IMR-90 (cell line): ENCODE results near the gene CMBL. TPM values are rescaled to one million over a fixed set of nuclear protein-coding genes. Genes with fewer than 3 reads are reported as not detected.

Source experiments
- ATAC-seq: fragments of 200-7000 bp; cut with Tn5 transposase; 2 replicates; pipeline ENCODE4 v1.9.1; 2020; ENCODE audit warnings: low read depth, mild to moderate bottlenecking, moderate library complexity
- BruUV-seq: library from RNA; stranded (reverse); fragments of 400-500 nt; replicated peaks from 2 replicates; lab custom pipeline; 2021; lab: Mats Ljungman, UMichigan
- CTCF ChIA-PET: fragments of 300-600 bp; formaldehyde crosslinking; extraction: SDS; loops from one replicate; lab custom pipeline; 2021; ENCODE audit warnings: antibody characterized with exemption; lab: Yijun Ruan, JAX
- POLR2A ChIA-PET: fragments of 300-600 bp; sonication (Branson Sonifier 250); formaldehyde crosslinking; loops from one replicate; lab custom pipeline; 2022; ENCODE audit warnings: antibody characterized with exemption; ENCODE audit not compliant: unreplicated experiment; lab: Charles Lee
- DNase-seq: peaks from one replicate; pipeline ENCODE4 v3.0.0; 2013
- H2AFZ ChIP-seq: replicated peaks from 2 replicates; pipeline ENCODE3; 2013; ENCODE audit warnings: low read length, mild to moderate bottlenecking; ENCODE audit not compliant: poor library complexity
- H2AK5ac ChIP-seq: 2 replicates; pipeline ENCODE4 v1.6.1; 2013; ENCODE audit warnings: low read depth, low read length, inconsistent platforms
- H2AK9ac ChIP-seq: replicated peaks from 2 replicates; pipeline ENCODE3; 2013; ENCODE audit warnings: mild to moderate bottlenecking, low read depth, low read length, moderate library complexity; ENCODE audit not compliant: poor library complexity
- H2BK120ac ChIP-seq: 2 replicates; pipeline ENCODE4 v1.6.1; 2013; ENCODE audit warnings: low read depth, low read length, inconsistent platforms
- H2BK15ac ChIP-seq: 3 replicates; pipeline ENCODE4 v1.6.1; 2013; ENCODE audit warnings: low read depth, low read length, inconsistent platforms
- H2BK20ac ChIP-seq: 2 replicates; pipeline ENCODE4 v1.6.1; 2013; ENCODE audit warnings: low read depth, mild to moderate bottlenecking, inconsistent platforms, low read length, moderate library complexity
- H2BK5ac ChIP-seq: 2 replicates; pipeline ENCODE4 v1.6.1; 2013; ENCODE audit warnings: mild to moderate bottlenecking, low read depth, low read length, inconsistent platforms; ENCODE audit not compliant: poor library complexity, severe bottlenecking
- H3K14ac ChIP-seq: replicated peaks from 2 replicates; pipeline ENCODE4 v1.6.1; 2013; ENCODE audit warnings: low read depth, low read length, inconsistent platforms
- H3K18ac ChIP-seq: 2 replicates; pipeline ENCODE4 v1.6.1; 2013; ENCODE audit warnings: low read depth, low read length, control low read depth
- H3K23ac ChIP-seq: 2 replicates; pipeline ENCODE4 v1.6.1; 2013; ENCODE audit warnings: low read depth, low read length, inconsistent platforms
- H3K27ac ChIP-seq: 2 replicates; pipeline ENCODE4 v1.5.1; 2013; ENCODE audit warnings: mild to moderate bottlenecking, control low read depth, low read length; ENCODE audit not compliant: insufficient read depth
- H3K27me3 ChIP-seq: 2 replicates; pipeline ENCODE4 v1.6.1; 2013; ENCODE audit warnings: low read length; ENCODE audit not compliant: control insufficient read depth, insufficient read depth
- H3K36me3 ChIP-seq: 2 replicates; pipeline ENCODE4 v1.6.1; 2013; ENCODE audit warnings: low read length, mixed read lengths; ENCODE audit not compliant: control insufficient read depth, insufficient read depth
- H3K4ac ChIP-seq: 2 replicates; pipeline ENCODE4 v1.6.1; 2013; ENCODE audit warnings: low read depth, low read length, inconsistent platforms
- H3K4me1 ChIP-seq: 2 replicates; pipeline ENCODE4 v1.6.1; 2013; ENCODE audit warnings: low read length, mixed read lengths; ENCODE audit not compliant: control insufficient read depth, insufficient read depth
- H3K4me2 ChIP-seq: 2 replicates; pipeline ENCODE4 v1.6.1; 2013; ENCODE audit warnings: low read depth, mild to moderate bottlenecking, control low read depth, low read length, moderate library complexity
- H3K4me3 ChIP-seq: 2 replicates; pipeline ENCODE4 v1.5.1; 2013; ENCODE audit warnings: low read depth, mild to moderate bottlenecking, control low read depth, low read length, moderate library complexity; ENCODE audit not compliant: insufficient read depth
- H3K56ac ChIP-seq: 2 replicates; pipeline ENCODE4 v1.6.1; 2013; ENCODE audit warnings: low read length, inconsistent platforms; ENCODE audit not compliant: insufficient read depth; ENCODE audit errors: extremely low read depth
- H3K79me1 ChIP-seq, 2 experiments: 2 replicates each; pipeline ENCODE4 v1.6.1; 2013; ENCODE audit warnings: low read length in 2 of 2, inconsistent platforms in 1 of 2, low read depth in 1 of 2
- H3K9ac ChIP-seq: 2 replicates; pipeline ENCODE4 v1.6.1; 2013; ENCODE audit warnings: low read depth, low read length, control low read depth
- H3K9me1 ChIP-seq: 2 replicates; pipeline ENCODE4 v1.6.1; 2013; ENCODE audit warnings: low read length, inconsistent platforms; ENCODE audit not compliant: insufficient read depth
- H3K9me3 ChIP-seq: 2 replicates; pipeline ENCODE4 v1.6.1; 2013; ENCODE audit warnings: low read length; ENCODE audit not compliant: control insufficient read depth, insufficient read depth
- H4K20me1 ChIP-seq: 2 replicates; pipeline ENCODE4 v1.6.1; 2013; ENCODE audit warnings: low read length, inconsistent platforms; ENCODE audit not compliant: insufficient read depth
- H4K5ac ChIP-seq: 2 replicates; pipeline ENCODE4 v1.6.1; 2013; ENCODE audit warnings: mild to moderate bottlenecking, low read depth, low read length, control low read depth
- H4K8ac ChIP-seq, 2 experiments: 2 replicates each; pipeline ENCODE4 v1.6.1; 2013; ENCODE audit warnings: low read depth in 2 of 2, low read length in 2 of 2, control low read depth in 1 of 2, inconsistent platforms in 1 of 2
- H4K91ac ChIP-seq: 2 replicates; pipeline ENCODE4 v1.6.1; 2013; ENCODE audit warnings: low read depth, low read length, inconsistent platforms; ENCODE audit not compliant: insufficient read depth
- BHLHE40 ChIP-seq: fragments of 150-350 bp; IDR thresholded peaks from 2 replicates; pipeline ENCODE4 v1.6.1; 2016; ENCODE audit warnings: mild to moderate bottlenecking, low read depth, low read length
- CEBPB ChIP-seq: IDR thresholded peaks from 2 replicates; pipeline ENCODE4 v1.6.1; 2012; ENCODE audit warnings: low read depth, low read length, improper control_type of control experiment
- CHD1 ChIP-seq: IDR thresholded peaks from 2 replicates; pipeline ENCODE4 v1.6.1; 2012; ENCODE audit warnings: low read depth, low read length, improper control_type of control experiment
- ELK1 ChIP-seq: fragments of 150-350 bp; IDR thresholded peaks from 2 replicates; pipeline ENCODE4 v1.6.1; 2016; ENCODE audit warnings: low read depth, mild to moderate bottlenecking, low read length, moderate library complexity, borderline replicate concordance
- FOS ChIP-seq: fragments of 150-350 bp; IDR thresholded peaks from 2 replicates; pipeline ENCODE4 v1.6.1; 2016; ENCODE audit warnings: low read depth, low read length
- MAFK ChIP-seq: IDR thresholded peaks from 2 replicates; pipeline ENCODE4 v1.6.1; 2012; ENCODE audit warnings: low read depth, low read length, improper control_type of control experiment
- MAZ ChIP-seq: IDR thresholded peaks from 2 replicates; pipeline ENCODE4 v1.6.1; 2012; ENCODE audit warnings: low read depth, mild to moderate bottlenecking, low read length, improper control_type of control experiment, moderate library complexity, borderline replicate concordance
- MXI1 ChIP-seq: IDR thresholded peaks from 2 replicates; pipeline ENCODE4 v1.6.1; 2012; ENCODE audit warnings: low read depth, mild to moderate bottlenecking, low read length, moderate library complexity, borderline replicate concordance
- NFE2L2 ChIP-seq: fragments of 150-350 bp; IDR thresholded peaks from 2 replicates; pipeline ENCODE4 v1.6.1; 2016; ENCODE audit warnings: low read depth, mild to moderate bottlenecking, low read length
- POLR2A ChIP-seq: IDR thresholded peaks from 2 replicates; pipeline ENCODE4 v1.6.1; 2012; ENCODE audit warnings: mild to moderate bottlenecking, low read depth, low read length
- RAD21 ChIP-seq: IDR thresholded peaks from 2 replicates; pipeline ENCODE4 v1.6.1; 2012; ENCODE audit warnings: low read length, improper control_type of control experiment
- RCOR1 ChIP-seq: IDR thresholded peaks from 2 replicates; pipeline ENCODE4 v1.6.1; 2012; ENCODE audit warnings: mild to moderate bottlenecking, low read length, improper control_type of control experiment; ENCODE audit not compliant: insufficient replicate concordance
- RFX5 ChIP-seq: IDR thresholded peaks from 2 replicates; pipeline ENCODE4 v1.8.0; 2012; ENCODE audit warnings: low read depth, mild to moderate bottlenecking, low read length, moderate library complexity
- SMC3 ChIP-seq: fragments of 150-350 bp; IDR thresholded peaks from 2 replicates; pipeline ENCODE4 v1.6.1; 2016; ENCODE audit warnings: low read depth, mild to moderate bottlenecking, antibody characterized with exemption, low read length, moderate library complexity
- USF2 ChIP-seq: fragments of 150-350 bp; IDR thresholded peaks from 2 replicates; pipeline ENCODE4 v1.6.1; 2017; ENCODE audit warnings: mild to moderate bottlenecking, antibody characterized with exemption, low read length, low read depth
- WGBS, 2 experiments: methylation state at CpG; one replicate each; pipeline versions ENCODE4 v1.1.5 to v1.1.7; 2013; ENCODE audit warnings: missing lambda C conversion rate in 2 of 2; ENCODE audit not compliant: insufficient read length in 1 of 2; ENCODE audit errors: extremely low coverage in 2 of 2; 5-methylcytosine and 5-hydroxymethylcytosine counted together
- dilution Hi-C: fragments of 300-500 bp; cut with HindIII; formaldehyde crosslinking; loops from one replicate; pipeline ENCODE4 v1.14.3; 2018; ENCODE audit warnings: low sequenced_read_pairs; ENCODE audit not compliant: unreplicated experiment
- in situ Hi-C: fragments of 300-500 bp; cut with MboI; formaldehyde crosslinking; loops from 3 replicates; pipeline ENCODE4 v1.14.3; 2019; ENCODE audit warnings: low sequenced_read_pairs, inconsistent platforms, mixed read lengths
- intact Hi-C: fragments of 100-400 bp; cut with micrococcal nuclease; formaldehyde crosslinking; loops from 2 replicates; pipeline ENCODE4 v1.10.0; 2022
- polyA plus RNA-seq, 3 experiments: library from polyadenylated mRNA; depleted of rRNA; stranded (reverse); fragments of >200 nt; gene quantifications; 2 replicates each; pipeline ENCODE4 v1.2.3, GENCODE V29; 2012; ENCODE audit warnings: low replicate concordance in 1 of 3
- total RNA-seq: library from RNA; depleted of rRNA; stranded (reverse); fragments of >200 nt; gene quantifications from 2 replicates; pipeline ENCODE4 v1.2.3, GENCODE V29; 2012
- TF ChIP-seq, protein P1 (sequence below): conservative IDR thresholded peaks from 2 replicates; pipeline ENCODE4 v1.5.1; 2012; ENCODE audit warnings: mild to moderate bottlenecking, low read depth, low read length, improper control_type of control experiment

Gene CMBL
- total and polyA plus RNA-seq, 2 of the 4 experiments (the other 2 are of a cell fraction), result 5.0 to 26.3 TPM

DNA sequence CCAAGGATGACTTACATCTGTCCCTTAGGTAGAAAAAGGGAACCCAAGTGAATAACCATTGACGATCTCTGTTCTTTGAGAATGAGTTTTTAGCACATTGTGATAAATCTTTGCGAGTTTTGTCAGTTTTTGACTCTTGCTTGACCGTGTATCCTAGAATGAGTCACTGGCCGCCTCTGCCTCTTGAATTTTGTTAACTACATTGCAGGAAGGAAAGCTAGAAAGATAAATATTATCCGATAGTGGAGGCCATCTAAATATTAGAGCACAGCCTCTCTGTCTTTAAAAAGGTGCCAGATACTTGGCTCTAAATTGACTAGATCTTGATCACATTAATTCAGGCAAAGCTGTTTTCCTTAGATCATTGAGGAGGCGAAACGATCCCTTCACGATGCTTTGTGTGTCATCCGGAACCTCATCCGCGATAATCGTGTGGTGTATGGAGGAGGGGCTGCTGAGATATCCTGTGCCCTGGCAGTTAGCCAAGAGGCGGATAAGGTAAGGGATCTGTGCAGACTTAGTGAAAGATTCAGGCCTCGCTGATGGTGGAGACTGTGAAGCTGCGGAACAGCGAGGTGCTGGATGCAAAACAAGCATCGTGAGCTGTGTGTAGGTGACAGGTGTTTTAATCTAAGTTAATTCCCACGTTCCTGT lies 45.5 kb downstream of the CMBL start:
- Histone ChIP-seq H2BK5ac (no peak overlapping the region), H3K56ac (no peak overlapping the region), H3K36me3 (peaks cover 54% of the 10 kb centered on the region), H4K20me1 (peaks cover 35% of the 10 kb centered on the region), H3K9me3 (no peaks in the 10 kb centered on the region), H3K27ac (no peak overlapping the region), H3K27me3 (no peaks in the 10 kb centered on the region), H2BK15ac (no peak overlapping the region), H3K9me1 (peaks cover 27% of the 10 kb centered on the region), H3K9ac (no peak overlapping the region), H3K23ac (no peak overlapping the region), H3K18ac (no peak overlapping the region), H2AK5ac (no peak overlapping the region), H3K4me3 (no peak overlapping the region), H4K5ac (no peak overlapping the region; the same call in 1 of the 2 replicates), H4K8ac (no peak overlapping the region), H3K4me1 (peaks cover 4% of the 10 kb centered on the region; the same call in 1 of the 2 replicates), H2AFZ (no peak overlapping the region), H2BK20ac (no peak overlapping the region), H4K91ac (no peak overlapping the region), H2AK9ac (no peak overlapping the region), H3K4me2 (no peak overlapping the region), H2BK120ac (no peak overlapping the region), H3K4ac (no peak overlapping the region), H3K14ac (no peak overlapping the region), H3K79me1 (peaks cover 31 to 46% of the 10 kb centered on the region in 2 experiments)
- CTCF ChIA-PET, result no interaction called here
- TF ChIP-seq MAFK (no peak), POLR2A (no peak), SMC3 (no peak), CEBPB (no peak), BHLHE40 (no peak), FOS (no peak), MXI1 (no peak), RAD21 (no peak), MAZ (no peak), ELK1 (no peak), USF2 (no peak), NFE2L2 (no peak), CHD1 (no peak), RCOR1 (no peak), RFX5 (no peak)
- TF ChIP-seq, protein P1, sequence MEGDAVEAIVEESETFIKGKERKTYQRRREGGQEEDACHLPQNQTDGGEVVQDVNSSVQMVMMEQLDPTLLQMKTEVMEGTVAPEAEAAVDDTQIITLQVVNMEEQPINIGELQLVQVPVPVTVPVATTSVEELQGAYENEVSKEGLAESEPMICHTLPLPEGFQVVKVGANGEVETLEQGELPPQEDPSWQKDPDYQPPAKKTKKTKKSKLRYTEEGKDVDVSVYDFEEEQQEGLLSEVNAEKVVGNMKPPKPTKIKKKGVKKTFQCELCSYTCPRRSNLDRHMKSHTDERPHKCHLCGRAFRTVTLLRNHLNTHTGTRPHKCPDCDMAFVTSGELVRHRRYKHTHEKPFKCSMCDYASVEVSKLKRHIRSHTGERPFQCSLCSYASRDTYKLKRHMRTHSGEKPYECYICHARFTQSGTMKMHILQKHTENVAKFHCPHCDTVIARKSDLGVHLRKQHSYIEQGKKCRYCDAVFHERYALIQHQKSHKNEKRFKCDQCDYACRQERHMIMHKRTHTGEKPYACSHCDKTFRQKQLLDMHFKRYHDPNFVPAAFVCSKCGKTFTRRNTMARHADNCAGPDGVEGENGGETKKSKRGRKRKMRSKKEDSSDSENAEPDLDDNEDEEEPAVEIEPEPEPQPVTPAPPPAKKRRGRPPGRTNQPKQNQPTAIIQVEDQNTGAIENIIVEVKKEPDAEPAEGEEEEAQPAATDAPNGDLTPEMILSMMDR, result no peak
- dilution Hi-C loops, result no loop called here
- intact Hi-C loops, result no loop called here
- no peak for ATAC-seq
- WGBS, 2 experiments, result 100% methylated on average over 5 of the region's 18 CpGs; no CpG with 5 or more reads in 1 of the 2 experiments
- in situ Hi-C loops, result no loop called here
- POLR2A ChIA-PET, result no interaction called here
- no peak for DNase-seq
- no TSS peak for BruUV-seq
